IMR-90 (cell line): ENCODE results near the gene NCCRP1. TPM values are rescaled to one million over a fixed set of nuclear protein-coding genes. Genes with fewer than 3 reads are reported as not detected.

Experiments
- ATAC-seq: fragments of 200-7000 bp; cut with Tn5 transposase; 2 replicates; pipeline ENCODE4 v1.9.1; 2020; ENCODE audit warnings: low read depth, mild to moderate bottlenecking, moderate library complexity
- BruUV-seq: library from RNA; stranded (reverse); fragments of 400-500 nt; replicated peaks from 2 replicates; lab custom pipeline; 2021; lab: Mats Ljungman, UMichigan
- CTCF ChIA-PET: fragments of 300-600 bp; formaldehyde crosslinking; extraction: SDS; loops from one replicate; lab custom pipeline; 2021; ENCODE audit warnings: antibody characterized with exemption; lab: Yijun Ruan, JAX
- POLR2A ChIA-PET: fragments of 300-600 bp; sonication (Branson Sonifier 250); formaldehyde crosslinking; loops from one replicate; lab custom pipeline; 2022; ENCODE audit warnings: antibody characterized with exemption; ENCODE audit not compliant: unreplicated experiment; lab: Charles Lee
- DNase-seq: peaks from one replicate; pipeline ENCODE4 v3.0.0; 2013
- H2AFZ ChIP-seq: replicated peaks from 2 replicates; pipeline ENCODE3; 2013; ENCODE audit warnings: low read length, mild to moderate bottlenecking; ENCODE audit not compliant: poor library complexity
- H2AK5ac ChIP-seq: 2 replicates; pipeline ENCODE4 v1.6.1; 2013; ENCODE audit warnings: low read depth, low read length, inconsistent platforms
- H2AK9ac ChIP-seq: replicated peaks from 2 replicates; pipeline ENCODE3; 2013; ENCODE audit warnings: mild to moderate bottlenecking, low read depth, low read length, moderate library complexity; ENCODE audit not compliant: poor library complexity
- H2BK120ac ChIP-seq: 2 replicates; pipeline ENCODE4 v1.6.1; 2013; ENCODE audit warnings: low read depth, low read length, inconsistent platforms
- H2BK15ac ChIP-seq: 3 replicates; pipeline ENCODE4 v1.6.1; 2013; ENCODE audit warnings: low read depth, low read length, inconsistent platforms
- H2BK20ac ChIP-seq: 2 replicates; pipeline ENCODE4 v1.6.1; 2013; ENCODE audit warnings: low read depth, mild to moderate bottlenecking, inconsistent platforms, low read length, moderate library complexity
- H2BK5ac ChIP-seq: 2 replicates; pipeline ENCODE4 v1.6.1; 2013; ENCODE audit warnings: mild to moderate bottlenecking, low read depth, low read length, inconsistent platforms; ENCODE audit not compliant: poor library complexity, severe bottlenecking
- H3K14ac ChIP-seq: replicated peaks from 2 replicates; pipeline ENCODE4 v1.6.1; 2013; ENCODE audit warnings: low read depth, low read length, inconsistent platforms
- H3K18ac ChIP-seq: 2 replicates; pipeline ENCODE4 v1.6.1; 2013; ENCODE audit warnings: low read depth, low read length, control low read depth
- H3K23ac ChIP-seq: 2 replicates; pipeline ENCODE4 v1.6.1; 2013; ENCODE audit warnings: low read depth, low read length, inconsistent platforms
- H3K27ac ChIP-seq: 2 replicates; pipeline ENCODE4 v1.5.1; 2013; ENCODE audit warnings: mild to moderate bottlenecking, control low read depth, low read length; ENCODE audit not compliant: insufficient read depth
- H3K27me3 ChIP-seq: 2 replicates; pipeline ENCODE4 v1.6.1; 2013; ENCODE audit warnings: low read length; ENCODE audit not compliant: control insufficient read depth, insufficient read depth
- H3K36me3 ChIP-seq: 2 replicates; pipeline ENCODE4 v1.6.1; 2013; ENCODE audit warnings: low read length, mixed read lengths; ENCODE audit not compliant: control insufficient read depth, insufficient read depth
- H3K4ac ChIP-seq: 2 replicates; pipeline ENCODE4 v1.6.1; 2013; ENCODE audit warnings: low read depth, low read length, inconsistent platforms
- H3K4me1 ChIP-seq: 2 replicates; pipeline ENCODE4 v1.6.1; 2013; ENCODE audit warnings: low read length, mixed read lengths; ENCODE audit not compliant: control insufficient read depth, insufficient read depth
- H3K4me2 ChIP-seq: 2 replicates; pipeline ENCODE4 v1.6.1; 2013; ENCODE audit warnings: low read depth, mild to moderate bottlenecking, control low read depth, low read length, moderate library complexity
- H3K4me3 ChIP-seq: 2 replicates; pipeline ENCODE4 v1.5.1; 2013; ENCODE audit warnings: low read depth, mild to moderate bottlenecking, control low read depth, low read length, moderate library complexity; ENCODE audit not compliant: insufficient read depth
- H3K56ac ChIP-seq: 2 replicates; pipeline ENCODE4 v1.6.1; 2013; ENCODE audit warnings: low read length, inconsistent platforms; ENCODE audit not compliant: insufficient read depth; ENCODE audit errors: extremely low read depth
- H3K79me1 ChIP-seq, 2 experiments: 2 replicates each; pipeline ENCODE4 v1.6.1; 2013; ENCODE audit warnings: low read length in 2 of 2, inconsistent platforms in 1 of 2, low read depth in 1 of 2
- H3K9ac ChIP-seq: 2 replicates; pipeline ENCODE4 v1.6.1; 2013; ENCODE audit warnings: low read depth, low read length, control low read depth
- H3K9me1 ChIP-seq: 2 replicates; pipeline ENCODE4 v1.6.1; 2013; ENCODE audit warnings: low read length, inconsistent platforms; ENCODE audit not compliant: insufficient read depth
- H3K9me3 ChIP-seq: 2 replicates; pipeline ENCODE4 v1.6.1; 2013; ENCODE audit warnings: low read length; ENCODE audit not compliant: control insufficient read depth, insufficient read depth
- H4K20me1 ChIP-seq: 2 replicates; pipeline ENCODE4 v1.6.1; 2013; ENCODE audit warnings: low read length, inconsistent platforms; ENCODE audit not compliant: insufficient read depth
- H4K5ac ChIP-seq: 2 replicates; pipeline ENCODE4 v1.6.1; 2013; ENCODE audit warnings: mild to moderate bottlenecking, low read depth, low read length, control low read depth
- H4K8ac ChIP-seq, 2 experiments: 2 replicates each; pipeline ENCODE4 v1.6.1; 2013; ENCODE audit warnings: low read depth in 2 of 2, low read length in 2 of 2, control low read depth in 1 of 2, inconsistent platforms in 1 of 2
- H4K91ac ChIP-seq: 2 replicates; pipeline ENCODE4 v1.6.1; 2013; ENCODE audit warnings: low read depth, low read length, inconsistent platforms; ENCODE audit not compliant: insufficient read depth
- BHLHE40 ChIP-seq: fragments of 150-350 bp; IDR thresholded peaks from 2 replicates; pipeline ENCODE4 v1.6.1; 2016; ENCODE audit warnings: mild to moderate bottlenecking, low read depth, low read length
- CTCF ChIP-seq: conservative IDR thresholded peaks from 2 replicates; pipeline ENCODE4 v1.5.1; 2012; ENCODE audit warnings: mild to moderate bottlenecking, low read depth, low read length, improper control_type of control experiment
- FOS ChIP-seq: fragments of 150-350 bp; IDR thresholded peaks from 2 replicates; pipeline ENCODE4 v1.6.1; 2016; ENCODE audit warnings: low read depth, low read length
- MAZ ChIP-seq: IDR thresholded peaks from 2 replicates; pipeline ENCODE4 v1.6.1; 2012; ENCODE audit warnings: low read depth, mild to moderate bottlenecking, low read length, improper control_type of control experiment, moderate library complexity, borderline replicate concordance
- MXI1 ChIP-seq: IDR thresholded peaks from 2 replicates; pipeline ENCODE4 v1.6.1; 2012; ENCODE audit warnings: low read depth, mild to moderate bottlenecking, low read length, moderate library complexity, borderline replicate concordance
- NFE2L2 ChIP-seq: fragments of 150-350 bp; IDR thresholded peaks from 2 replicates; pipeline ENCODE4 v1.6.1; 2016; ENCODE audit warnings: low read depth, mild to moderate bottlenecking, low read length
- WGBS, 2 experiments: methylation state at CpG; one replicate each; pipeline versions ENCODE4 v1.1.5 to v1.1.7; 2013; ENCODE audit warnings: missing lambda C conversion rate in 2 of 2; ENCODE audit not compliant: insufficient read length in 1 of 2; ENCODE audit errors: extremely low coverage in 2 of 2; 5-methylcytosine and 5-hydroxymethylcytosine counted together
- dilution Hi-C: fragments of 300-500 bp; cut with HindIII; formaldehyde crosslinking; loops from one replicate; pipeline ENCODE4 v1.14.3; 2018; ENCODE audit warnings: low sequenced_read_pairs; ENCODE audit not compliant: unreplicated experiment
- in situ Hi-C: fragments of 300-500 bp; cut with MboI; formaldehyde crosslinking; loops from 3 replicates; pipeline ENCODE4 v1.14.3; 2019; ENCODE audit warnings: low sequenced_read_pairs, inconsistent platforms, mixed read lengths
- intact Hi-C: fragments of 100-400 bp; cut with micrococcal nuclease; formaldehyde crosslinking; loops from 2 replicates; pipeline ENCODE4 v1.10.0; 2022
- polyA plus RNA-seq, 3 experiments: library from polyadenylated mRNA; depleted of rRNA; stranded (reverse); fragments of >200 nt; gene quantifications; 2 replicates each; pipeline ENCODE4 v1.2.3, GENCODE V29; 2012; ENCODE audit warnings: low replicate concordance in 1 of 3
- total RNA-seq: library from RNA; depleted of rRNA; stranded (reverse); fragments of >200 nt; gene quantifications from 2 replicates; pipeline ENCODE4 v1.2.3, GENCODE V29; 2012

The NCCRP1 gene
- total and polyA plus RNA-seq, 2 of the 4 experiments (the other 2 are of a cell fraction): not detected

GRCh38 chr19:39224910-39225309 is 28.1 kb downstream of the NCCRP1 start:
- TF ChIP-seq CTCF (no peak), BHLHE40 (no peak), MAZ (no peak), MXI1 (no peak), FOS (no peak), NFE2L2 (no peak)
- Histone ChIP-seq H2BK20ac (no peak overlapping the region), H3K79me1 (no peaks in the 10 kb centered on the region), H3K4me3 (no peak overlapping the region), H3K18ac (no peak overlapping the region), H2BK120ac (no peak overlapping the region), H2AFZ (no peak overlapping the region), H3K27ac (no peak overlapping the region), H3K36me3 (no peaks in the 10 kb centered on the region), H2BK5ac (no peak overlapping the region), H3K23ac (no peak overlapping the region), H3K4ac (no peak overlapping the region), H3K9ac (no peak overlapping the region), H4K20me1 (no peaks in the 10 kb centered on the region), H3K14ac (no peak overlapping the region), H3K4me2 (no peak overlapping the region), H4K91ac (no peak overlapping the region), H2AK5ac (no peak overlapping the region), H3K4me1 (no peaks in the 10 kb centered on the region), H2AK9ac (peak overlapping the region; percentile 55), H3K9me3 (no peaks in the 10 kb centered on the region), H2BK15ac (no peak overlapping the region), H4K8ac (no peak overlapping the region), H4K5ac (no peak overlapping the region), H3K56ac (no peak overlapping the region), H3K9me1 (no peaks in the 10 kb centered on the region), H3K27me3 (peaks cover 8% of the 10 kb centered on the region)
- no TSS peak for BruUV-seq
- ATAC-seq (no peak), DNase-seq (no peak)
- CTCF ChIA-PET: no interaction called here
- in situ Hi-C loops: loop anchor here (25.0 kb wide), 1 partner anchor 763 kb away; no protein-coding TSS in a partner anchor
- POLR2A ChIA-PET: no interaction called here
- intact Hi-C loops: no loop called here
- WGBS, 2 experiments: no CpG with 5 or more reads among the region's 3 CpGs
- dilution Hi-C loops: no loop called here
